ENCODE results near the gene INVS.

INVS gene

GRCh38 chr9:100190339-100190738 is 91.3 kb downstream of the INVS start:
- no peaks in the 10 kb centered on the region for H3K4me1 Mint-ChIP-seq
- H3K27ac Mint-ChIP-seq: no peak overlapping the region
- H3K4me3 Mint-ChIP-seq: no peak overlapping the region
- peaks cover 87% of the 10 kb centered on the region for H3K36me3 Mint-ChIP-seq (ENCODE audit: low read depth)
- H3K27me3 Mint-ChIP-seq (ENCODE audit: low read depth): no peaks in the 10 kb centered on the region
- TF ChIP-seq CTCF (IDR thresholded peaks at IDR 0.05; ENCODE audit: unreplicated experiment in 3 of 3): no peak
- H3K9me3 Mint-ChIP-seq: peaks cover 71% of the 10 kb centered on the region

GRCh38 chr9:100191264-100191663 is 92.2 kb downstream of the INVS start:
- peaks cover 86% of the 10 kb centered on the region for H3K36me3 Mint-ChIP-seq (ENCODE audit: low read depth)
- peaks cover 65% of the 10 kb centered on the region for H3K9me3 Mint-ChIP-seq
- no peaks in the 10 kb centered on the region for H3K27me3 Mint-ChIP-seq (ENCODE audit: low read depth)
- no peaks in the 10 kb centered on the region for H3K4me1 Mint-ChIP-seq
- no peak overlapping the region for H3K27ac Mint-ChIP-seq
- H3K4me3 Mint-ChIP-seq: no peak overlapping the region
- no peak for TF ChIP-seq CTCF (IDR thresholded peaks at IDR 0.05; ENCODE audit: unreplicated experiment in 3 of 3)

GRCh38 chr9:100193078-100193477 is 94.0 kb downstream of the INVS start:
- Mint-ChIP-seq H3K4me3 (no peak overlapping the region), H3K4me1 (no peaks in the 10 kb centered on the region), H3K36me3 (ENCODE audit: low read depth) (peaks cover 75% of the 10 kb centered on the region), H3K9me3 (peaks cover 55% of the 10 kb centered on the region), H3K27ac (no peak overlapping the region), H3K27me3 (ENCODE audit: low read depth) (no peaks in the 10 kb centered on the region)
- TF ChIP-seq CTCF (IDR thresholded peaks at IDR 0.05; ENCODE audit: unreplicated experiment in 3 of 3): no peak

GRCh38 chr9:100196215-100196614 is 97.2 kb downstream of the INVS start:
- no peak for TF ChIP-seq CTCF (IDR thresholded peaks at IDR 0.05; ENCODE audit: unreplicated experiment in 3 of 3)
- no peak overlapping the region for H3K4me3 Mint-ChIP-seq
- H3K27ac Mint-ChIP-seq: peak overlapping the region in 1 of 3 experiments; percentile 65
- H3K9me3 Mint-ChIP-seq: peaks cover 41% of the 10 kb centered on the region
- H3K36me3 Mint-ChIP-seq (ENCODE audit: low read depth): peaks cover 66% of the 10 kb centered on the region
- no peaks in the 10 kb centered on the region for H3K4me1 Mint-ChIP-seq
- no peaks in the 10 kb centered on the region for H3K27me3 Mint-ChIP-seq (ENCODE audit: low read depth)

- peaks cover 35% of the 10 kb centered on the region for H3K9me3 Mint-ChIP-seq
- no peak for TF ChIP-seq CTCF (IDR thresholded peaks at IDR 0.05; ENCODE audit: unreplicated experiment in 3 of 3)
- no peak overlapping the region for H3K27ac Mint-ChIP-seq
- peaks cover 60% of the 10 kb centered on the region for H3K36me3 Mint-ChIP-seq (ENCODE audit: low read depth)
- no peak overlapping the region for H3K4me3 Mint-ChIP-seq
- H3K4me1 Mint-ChIP-seq: no peaks in the 10 kb centered on the region
- H3K27me3 Mint-ChIP-seq (ENCODE audit: low read depth): no peaks in the 10 kb centered on the region
Measured at GRCh38 chr9:100196828-100197227, 97.8 kb downstream of the INVS start.

GRCh38 chr9:100197553-100197952 is 98.5 kb downstream of the INVS start:
- no peak for TF ChIP-seq CTCF (IDR thresholded peaks at IDR 0.05; ENCODE audit: unreplicated experiment in 3 of 3)
- Mint-ChIP-seq H3K36me3 (ENCODE audit: low read depth) (peaks cover 53% of the 10 kb centered on the region), H3K4me3 (no peak overlapping the region), H3K27ac (no peak overlapping the region), H3K4me1 (no peaks in the 10 kb centered on the region), H3K9me3 (peaks cover 28% of the 10 kb centered on the region), H3K27me3 (ENCODE audit: low read depth) (no peaks in the 10 kb centered on the region)
